GF-D8 (cell line): ENCODE measurements around the gene ARNT2.

Experiments used
- DNase-seq: peaks from one replicate; lab custom pipeline; 2025; lab: John Stamatoyannopoulos, UW

ARNT2 gene

GRCh38 chr15:80576519-80577090, 172.4 kb downstream of the ARNT2 start:
- DNase-seq: no peak

- no peak for DNase-seq
These were observed 173.5 kb downstream of the ARNT2 start for GRCh38 chr15:80577552-80578205.

- no peak for DNase-seq
These were observed 174.0 kb downstream of the ARNT2 start for GRCh38 chr15:80578206-80578595.

- DNase-seq: no peak
These were observed 174.7 kb downstream of the ARNT2 start for GRCh38 chr15:80578871-80579270.

GRCh38 chr15:80579611-80580010, 175.4 kb downstream of the ARNT2 start:
- DNase-seq: no peak

GRCh38 chr15:80580106-80580505, 175.9 kb downstream of the ARNT2 start:
- DNase-seq: no peak

- no peak for DNase-seq
These were observed 176.5 kb downstream of the ARNT2 start for GRCh38 chr15:80580536-80581260.

- DNase-seq: no peak
These were observed 177.8 kb downstream of the ARNT2 start for GRCh38 chr15:80581976-80582375.

GRCh38 chr15:80582816-80583423, 178.7 kb downstream of the ARNT2 start:
- DNase-seq: no peak

- no peak for DNase-seq
These were observed 180.4 kb downstream of the ARNT2 start for GRCh38 chr15:80584561-80584964.

GRCh38 chr15:80584973-80585525, 180.9 kb downstream of the ARNT2 start:
- no peak for DNase-seq

- DNase-seq: no peak
These were observed 181.4 kb downstream of the ARNT2 start for GRCh38 chr15:80585544-80586018.

GRCh38 chr15:80586161-80586560, 182.0 kb downstream of the ARNT2 start:
- no peak for DNase-seq

- no peak for DNase-seq
These were observed 182.8 kb downstream of the ARNT2 start for GRCh38 chr15:80587007-80587406.

- DNase-seq: no peak
These were observed 183.8 kb downstream of the ARNT2 start for GRCh38 chr15:80587816-80588456.

- no peak for DNase-seq
These were observed 184.6 kb downstream of the ARNT2 start for GRCh38 chr15:80588801-80589200.

GRCh38 chr15:80590761-80591355, 186.7 kb downstream of the ARNT2 start:
- DNase-seq: no peak

GRCh38 chr15:80591471-80591870, 187.3 kb downstream of the ARNT2 start:
- no peak for DNase-seq

GRCh38 chr15:80591938-80592825, 188.0 kb downstream of the ARNT2 start:
- no peak for DNase-seq

GRCh38 chr15:80593486-80594030, 189.4 kb downstream of the ARNT2 start:
- DNase-seq: no peak
